Measurements from ENCODE around the gene SIRT5. TPM values are rescaled to one million over a fixed set of nuclear protein-coding genes. Genes with fewer than 3 reads are reported as not detected.

The SIRT5 gene
- total RNA-seq, 1 donor from 2014 or later: 11.0 TPM

DNA sequence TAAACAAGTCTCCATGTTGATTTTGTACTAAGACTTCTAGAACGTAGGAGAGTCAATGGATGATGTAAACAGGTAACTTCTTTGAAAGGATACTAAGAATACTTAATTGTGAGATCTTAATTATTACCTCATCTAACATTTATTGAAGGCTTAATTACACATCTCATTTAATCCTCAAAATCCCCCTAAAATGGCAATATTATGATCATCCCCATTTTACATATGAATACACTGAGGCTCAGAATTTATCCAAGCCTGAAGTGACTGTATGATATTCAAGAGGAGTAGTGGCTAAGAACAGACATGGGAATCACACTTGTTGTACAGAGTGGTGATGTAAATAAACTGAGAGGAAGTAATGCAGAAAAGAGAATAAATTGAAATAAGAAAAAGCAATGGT lies 63.6 kb downstream of the SIRT5 start:
- DNase-seq (no peak), ATAC-seq (no peak)
- Histone ChIP-seq H3K27me3 (no peaks in the 10 kb centered on the region), H3K4me1 (no peaks in the 10 kb centered on the region), H3K4me3 (no peak overlapping the region), H3K9me3 (no peaks in the 10 kb centered on the region), H3K36me3 (peaks cover 41% of the 10 kb centered on the region), H3K27ac (no peak overlapping the region)
- intact Hi-C loops (cut with DNase I): no loop called here
- TF ChIP-seq, protein P1, sequence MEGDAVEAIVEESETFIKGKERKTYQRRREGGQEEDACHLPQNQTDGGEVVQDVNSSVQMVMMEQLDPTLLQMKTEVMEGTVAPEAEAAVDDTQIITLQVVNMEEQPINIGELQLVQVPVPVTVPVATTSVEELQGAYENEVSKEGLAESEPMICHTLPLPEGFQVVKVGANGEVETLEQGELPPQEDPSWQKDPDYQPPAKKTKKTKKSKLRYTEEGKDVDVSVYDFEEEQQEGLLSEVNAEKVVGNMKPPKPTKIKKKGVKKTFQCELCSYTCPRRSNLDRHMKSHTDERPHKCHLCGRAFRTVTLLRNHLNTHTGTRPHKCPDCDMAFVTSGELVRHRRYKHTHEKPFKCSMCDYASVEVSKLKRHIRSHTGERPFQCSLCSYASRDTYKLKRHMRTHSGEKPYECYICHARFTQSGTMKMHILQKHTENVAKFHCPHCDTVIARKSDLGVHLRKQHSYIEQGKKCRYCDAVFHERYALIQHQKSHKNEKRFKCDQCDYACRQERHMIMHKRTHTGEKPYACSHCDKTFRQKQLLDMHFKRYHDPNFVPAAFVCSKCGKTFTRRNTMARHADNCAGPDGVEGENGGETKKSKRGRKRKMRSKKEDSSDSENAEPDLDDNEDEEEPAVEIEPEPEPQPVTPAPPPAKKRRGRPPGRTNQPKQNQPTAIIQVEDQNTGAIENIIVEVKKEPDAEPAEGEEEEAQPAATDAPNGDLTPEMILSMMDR (IDR thresholded peaks at IDR 0.05): no peak

DNA sequence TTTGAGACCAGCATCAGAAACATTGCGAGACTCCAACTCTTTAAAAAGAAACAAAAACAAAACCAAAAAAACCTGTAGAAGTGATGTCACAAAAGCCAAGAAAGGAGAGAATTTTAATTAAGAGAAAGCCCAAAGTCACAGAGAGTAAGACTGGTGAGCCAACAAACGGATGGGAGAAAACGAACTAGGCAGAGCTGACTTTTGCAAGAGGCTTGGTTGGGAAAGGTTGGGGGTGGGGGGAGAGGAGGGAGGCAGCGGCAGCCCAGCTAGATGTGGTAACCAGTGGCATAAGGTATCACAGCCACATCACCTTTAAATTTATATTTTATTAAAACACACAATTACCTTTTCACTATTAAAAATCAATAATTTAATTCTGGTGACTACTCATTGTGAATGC lies 64.2 kb downstream of the SIRT5 start:
- H3K27ac ChIP-seq: no peak overlapping the region
- TF ChIP-seq, protein P1 (IDR thresholded peaks at IDR 0.05): no peak
- H3K9me3 ChIP-seq: no peaks in the 10 kb centered on the region
- H3K4me1 ChIP-seq: no peaks in the 10 kb centered on the region
- H3K4me3 ChIP-seq: no peak overlapping the region
- ATAC-seq: no peak
- no peak for DNase-seq
- peaks cover 47% of the 10 kb centered on the region for H3K36me3 ChIP-seq
- H3K27me3 ChIP-seq: no peaks in the 10 kb centered on the region
- intact Hi-C loops (cut with DNase I): no loop called here

DNA sequence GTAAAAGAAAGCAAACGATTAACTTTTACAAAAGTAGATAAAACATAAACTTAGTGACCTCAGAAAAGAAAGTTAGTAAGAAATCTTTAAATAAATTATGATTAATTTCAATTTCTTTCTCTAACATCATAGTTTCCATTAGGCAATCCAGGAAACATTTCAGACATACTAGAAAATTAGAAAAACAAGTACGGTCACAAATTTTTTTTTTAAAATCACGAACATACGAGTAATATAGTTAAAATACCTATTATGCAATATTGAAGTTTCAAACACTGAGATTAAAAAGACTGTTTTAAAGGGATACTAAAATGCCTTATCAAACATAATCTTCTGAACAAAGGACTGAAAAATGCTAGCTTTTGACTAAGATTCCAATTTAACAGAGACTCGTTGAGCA lies 66.9 kb downstream of the SIRT5 start:
- TF ChIP-seq, protein P1 (IDR thresholded peaks at IDR 0.05): no peak
- Histone ChIP-seq H3K36me3 (peaks cover 48% of the 10 kb centered on the region), H3K4me3 (no peak overlapping the region), H3K9me3 (no peaks in the 10 kb centered on the region), H3K27ac (no peak overlapping the region), H3K27me3 (no peaks in the 10 kb centered on the region), H3K4me1 (no peaks in the 10 kb centered on the region)
- no peak for DNase-seq
- no peak for ATAC-seq
- intact Hi-C loops (cut with DNase I): no loop called here

DNA sequence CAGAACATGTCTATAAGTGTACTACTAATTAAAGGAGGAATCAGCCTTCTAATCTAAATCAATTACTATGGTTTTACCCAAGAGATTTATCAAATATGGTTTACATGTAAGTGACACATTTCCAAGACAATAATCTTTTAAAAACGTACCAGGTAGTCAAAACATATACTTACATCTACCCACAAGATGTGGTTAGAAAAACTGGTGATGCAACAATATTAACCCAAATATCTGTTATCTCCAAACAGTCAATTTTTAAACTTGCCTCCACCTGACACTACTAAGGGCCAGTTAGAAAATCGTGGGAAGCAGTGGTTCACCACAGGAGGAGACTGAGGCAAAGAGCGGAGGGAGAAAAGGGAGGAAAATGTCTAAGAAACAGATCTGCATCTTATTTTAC lies 68.7 kb downstream of the SIRT5 start:
- TF ChIP-seq, protein P1 (IDR thresholded peaks at IDR 0.05): no peak
- H3K27me3 ChIP-seq: no peaks in the 10 kb centered on the region
- H3K27ac ChIP-seq: no peak overlapping the region
- no peak overlapping the region for H3K4me3 ChIP-seq
- H3K4me1 ChIP-seq: no peaks in the 10 kb centered on the region
- intact Hi-C loops (cut with DNase I): no loop called here
- H3K9me3 ChIP-seq: no peaks in the 10 kb centered on the region
- peaks cover 34% of the 10 kb centered on the region for H3K36me3 ChIP-seq
- DNase-seq (no peak), ATAC-seq (no peak)

DNA sequence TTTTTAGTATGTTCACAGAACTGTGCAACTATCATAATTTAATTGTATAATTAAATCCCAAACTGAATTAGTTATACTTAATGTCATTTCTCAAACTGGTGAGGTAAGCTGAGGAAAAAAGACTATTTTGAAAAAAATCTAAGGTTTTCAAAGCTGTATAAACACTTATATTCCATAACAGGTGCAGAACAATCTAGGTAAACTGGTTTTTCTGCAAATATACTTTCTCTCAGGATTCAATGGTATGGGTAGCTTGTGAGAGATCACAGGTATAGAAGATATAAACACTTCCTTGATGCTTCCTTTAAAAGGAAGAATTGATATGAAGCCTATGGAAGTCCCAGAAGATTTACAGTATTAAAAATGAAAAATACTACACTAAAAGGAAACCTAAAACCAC lies 74.4 kb downstream of the SIRT5 start:
- Histone ChIP-seq H3K4me1 (no peaks in the 10 kb centered on the region), H3K9me3 (no peaks in the 10 kb centered on the region), H3K36me3 (peaks cover 5% of the 10 kb centered on the region), H3K4me3 (no peak overlapping the region), H3K27me3 (no peaks in the 10 kb centered on the region), H3K27ac (no peak overlapping the region)
- no peak for ATAC-seq
- intact Hi-C loops (cut with DNase I): no loop called here
- TF ChIP-seq, protein P1 (IDR thresholded peaks at IDR 0.05): no peak
- DNase-seq: no peak

DNA sequence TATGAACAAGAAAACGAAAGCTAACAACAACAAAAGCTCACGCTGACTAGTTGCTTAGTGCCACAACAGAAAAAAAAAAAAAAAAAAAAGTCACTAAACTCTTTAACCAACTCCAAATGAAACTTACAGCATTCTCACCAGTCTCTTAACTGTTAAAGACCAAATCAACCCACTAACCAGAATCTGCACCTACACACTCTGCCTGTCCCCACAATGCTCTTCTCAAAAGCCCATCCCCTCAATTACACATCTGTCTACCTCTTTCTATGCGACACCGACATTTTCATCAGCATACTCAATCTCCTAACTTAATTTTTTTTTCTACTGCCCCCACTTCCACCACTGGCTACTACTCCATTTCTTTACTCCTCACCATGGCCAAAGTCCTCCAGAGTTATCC lies 75.0 kb downstream of the SIRT5 start:
- Histone ChIP-seq H3K27ac (no peak overlapping the region), H3K27me3 (no peaks in the 10 kb centered on the region), H3K4me1 (no peaks in the 10 kb centered on the region), H3K9me3 (no peaks in the 10 kb centered on the region), H3K36me3 (no peaks in the 10 kb centered on the region), H3K4me3 (no peak overlapping the region)
- no peak for DNase-seq
- no peak for ATAC-seq
- TF ChIP-seq, protein P1 (IDR thresholded peaks at IDR 0.05): no peak
- intact Hi-C loops (cut with DNase I): no loop called here
